D721Med (cell line): ENCODE results near the gene MTHFD1L.

Source experiments
- DNase-seq: peaks from one replicate; pipeline ENCODE4 v3.0.0; 2011; ENCODE audit warnings: low spot score; ENCODE audit not compliant: insufficient read length
- FAIRE-seq: peaks from 2 replicates; lab custom pipeline; 2011; peaks lifted over from hg19 to GRCh38; lab: Jason Lieb, UNC
- CTCF ChIP-seq: IDR thresholded peaks from 2 replicates; pipeline ENCODE4 v1.5.1; 2012; ENCODE audit warnings: mild to moderate bottlenecking, control low read depth; ENCODE audit not compliant: insufficient read depth; ENCODE audit errors: missing control alignments

MTHFD1L gene

GRCh38 chr6:150999107-150999506 lies 133.6 kb downstream of the MTHFD1L start:
- no peak for FAIRE-seq
- TF ChIP-seq CTCF: no peak
- DNase-seq: no peak

- DNase-seq: no peak
- no peak for FAIRE-seq
- no peak for TF ChIP-seq CTCF
These were observed 134.1 kb downstream of the MTHFD1L start for GRCh38 chr6:150999576-150999975.

DNA sequence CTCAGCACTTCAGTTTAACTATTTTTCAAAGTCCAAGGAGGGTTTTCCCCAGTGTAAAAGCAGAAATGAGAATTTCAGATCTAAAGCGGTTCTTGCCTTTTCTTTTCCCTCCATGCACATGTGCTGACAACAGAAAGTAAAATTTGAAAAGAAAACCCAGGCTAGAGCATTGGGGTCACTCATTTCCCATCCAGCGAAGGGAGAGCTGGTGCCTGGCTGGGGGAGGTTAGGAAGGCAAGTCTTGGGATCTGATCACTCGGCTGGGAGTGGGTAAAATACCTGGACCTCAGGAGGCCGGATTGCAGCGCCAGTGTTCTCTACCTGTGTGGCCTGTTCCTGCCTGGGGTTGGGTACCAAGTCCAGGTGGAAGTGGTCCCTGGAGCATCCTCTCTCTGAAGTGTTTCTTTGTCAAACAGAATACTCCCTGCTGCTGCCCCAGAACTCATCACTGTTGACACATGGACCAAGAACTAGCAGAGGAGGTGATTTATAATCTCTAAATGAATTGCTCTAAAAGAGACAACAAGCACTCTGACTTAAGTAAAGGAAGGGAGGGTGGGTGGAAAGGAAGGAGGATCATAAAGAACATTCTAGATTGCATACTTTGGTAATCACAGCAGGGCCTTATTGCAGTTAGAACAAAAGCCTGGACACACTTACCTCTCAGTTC lies 136.0 kb downstream of the MTHFD1L start:
- FAIRE-seq (no peak), DNase-seq (no peak)
- TF ChIP-seq CTCF: no peak

DNA sequence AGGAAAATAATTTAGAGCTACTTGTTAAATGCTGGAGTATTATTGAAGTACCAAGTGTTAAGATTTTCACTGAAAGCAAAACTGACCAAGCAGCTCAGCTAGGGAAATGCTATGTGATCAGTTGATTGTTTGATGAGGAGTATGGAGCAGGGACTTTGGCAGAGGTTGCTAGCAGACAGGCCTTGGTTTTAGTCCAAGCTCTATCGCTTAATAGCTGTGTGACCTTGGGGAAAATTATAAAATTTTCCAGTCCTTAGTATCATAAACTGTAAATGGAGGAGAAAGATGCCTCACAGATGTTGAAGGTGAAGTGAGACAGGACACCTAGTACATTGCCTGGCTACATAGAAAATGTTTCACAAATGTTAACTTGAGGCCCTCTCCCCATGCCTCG lies 136.6 kb downstream of the MTHFD1L start:
- no peak for TF ChIP-seq CTCF
- DNase-seq: no peak
- FAIRE-seq: no peak

- no peak for DNase-seq
- FAIRE-seq: no peak
- no peak for TF ChIP-seq CTCF
These were observed 137.0 kb downstream of the MTHFD1L start for GRCh38 chr6:151002491-151002935.

DNA sequence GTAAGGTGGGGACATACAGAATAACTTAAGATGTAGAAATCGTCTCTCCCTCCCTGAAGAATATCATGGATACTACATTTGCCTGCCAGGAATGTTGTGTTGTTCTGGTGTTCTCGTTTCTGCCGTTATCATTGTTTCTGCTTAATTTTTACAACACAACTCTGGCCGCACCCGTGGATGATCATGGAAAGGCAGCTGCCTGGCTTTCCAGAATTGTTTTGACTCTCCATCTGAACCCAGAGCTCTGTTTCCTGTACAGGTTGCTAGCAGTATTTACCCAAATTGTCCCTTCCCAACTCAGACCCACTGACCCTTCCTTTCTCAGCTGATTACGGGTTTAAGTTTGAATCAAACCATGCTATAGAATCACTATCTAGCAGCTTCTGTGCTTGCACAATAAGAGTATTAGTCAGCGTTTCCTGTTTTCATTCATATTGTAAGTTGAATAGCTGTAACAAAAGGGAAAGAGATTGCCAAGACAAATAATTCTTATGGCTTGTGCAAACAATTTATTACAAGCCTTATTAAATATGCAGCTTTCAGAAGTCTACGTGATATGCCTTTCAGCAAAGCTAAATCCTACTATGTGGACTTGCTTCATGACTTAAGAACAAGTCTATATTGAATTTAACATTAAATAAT lies 139.0 kb downstream of the MTHFD1L start:
- no peak for DNase-seq
- no peak for FAIRE-seq
- TF ChIP-seq CTCF: no peak

- no peak for DNase-seq
- TF ChIP-seq CTCF: no peak
- FAIRE-seq: no peak
These were observed 139.7 kb downstream of the MTHFD1L start for GRCh38 chr6:151005164-151005563.
